HepG2 (cell line): ENCODE results near the gene ALLC. TPM values are rescaled to one million over a fixed set of nuclear protein-coding genes. Genes with fewer than 3 reads are reported as not detected.

Experiments
- ATAC-seq: fragments of 200-7000 bp; cut with Tn5 transposase; 3 replicates; pipeline ENCODE4 v1.9.1; 2020; ENCODE audit warnings: mild to moderate bottlenecking, moderate library complexity
- BruUV-seq: library from RNA; stranded (reverse); fragments of 400-500 nt; replicated peaks from 2 replicates; lab custom pipeline; 2021; lab: Mats Ljungman, UMichigan
- CTCF ChIA-PET: fragments of 300-600 bp; formaldehyde crosslinking; extraction: SDS; loops from one replicate; lab custom pipeline; 2021; ENCODE audit warnings: low total read pairs, inconsistent platforms, low intra/inter-chr PET ratio; lab: Yijun Ruan, JAX
- POLR2A ChIA-PET: fragments of 350-600 bp; sonication (Branson Sonifier 250); formaldehyde crosslinking; loops from one replicate; lab custom pipeline; 2020; ENCODE audit warnings: antibody characterized with exemption, inconsistent platforms; lab: Yijun Ruan, JAX
- DNase-seq: peaks from one replicate; pipeline ENCODE4 v3.0.0-alpha.2; 2015; ENCODE audit warnings: low spot score
- FAIRE-seq: peaks from 3 replicates; lab custom pipeline; 2011; peaks lifted over from hg19 to GRCh38; lab: Jason Lieb, UNC
- H2AFZ ChIP-seq: one replicate; pipeline ENCODE4 v1.6.1; 2011; ENCODE audit warnings: low read length, inconsistent platforms
- H3K27ac ChIP-seq: fragments of 300-600 bp; 3 replicates; pipeline ENCODE4 v1.8.0; 2011; ENCODE audit warnings: mixed run types, mild to moderate bottlenecking, mixed read lengths, low read length, inconsistent platforms; ENCODE audit not compliant: insufficient read depth; ENCODE audit errors: extremely low read length
- H3K27me3 ChIP-seq, 2 experiments: fragments of 200-600 bp in 1 of 2; 2 replicates in 1 of 2; 3 replicates in 1 of 2; pipeline versions ENCODE4 v1.6.0 to v1.8.0; 2011; ENCODE audit warnings: low read length in 2 of 2, mild to moderate bottlenecking in 2 of 2, moderate library complexity in 2 of 2, inconsistent platforms in 1 of 2; ENCODE audit not compliant: insufficient read depth in 2 of 2, control insufficient read depth in 1 of 2
- H3K36me3 ChIP-seq, 2 experiments: fragments of 200-600 bp in 1 of 2; replicated peaks in 1 of 2; 2 replicates in 1 of 2; 3 replicates in 1 of 2; pipeline versions ENCODE4 v1.5.1 to v1.8.0; 2011; ENCODE audit warnings: low read length in 2 of 2, inconsistent platforms in 1 of 2; ENCODE audit not compliant: insufficient read depth in 2 of 2, control insufficient read depth in 1 of 2
- H3K4me1 ChIP-seq: 2 replicates; pipeline ENCODE4 v1.5.1; 2012; ENCODE audit warnings: low read length, inconsistent platforms; ENCODE audit not compliant: insufficient read depth
- H3K4me2 ChIP-seq: 2 replicates; pipeline ENCODE4 v1.6.0; 2011; ENCODE audit warnings: low read depth, low read length, inconsistent platforms
- H3K4me3 ChIP-seq, 3 experiments: fragments of 200-600 bp in 1 of 3; sonication (generic), shearing (Covaris generic) in 1 of 3; replicated peaks in 1 of 3; 2 replicates each; pipeline ENCODE4 v1.5.1; 2011 to 2016; ENCODE audit warnings: low read length in 3 of 3, inconsistent platforms in 2 of 3, low read depth in 2 of 3, mild to moderate bottlenecking in 2 of 3, control low read depth in 1 of 3, mixed read lengths in 1 of 3; ENCODE audit not compliant: insufficient read depth in 1 of 3
- H3K79me2 ChIP-seq: one replicate; pipeline ENCODE4 v1.6.1; 2011; ENCODE audit warnings: low read length, inconsistent platforms; ENCODE audit not compliant: insufficient read depth
- H3K9ac ChIP-seq: 2 replicates; pipeline ENCODE4 v1.6.0; 2011; ENCODE audit warnings: mild to moderate bottlenecking, low read depth, low read length, inconsistent platforms; ENCODE audit not compliant: insufficient read depth
- H3K9me3 ChIP-seq: 2 replicates; pipeline ENCODE4 v1.5.1; 2012; ENCODE audit warnings: mild to moderate bottlenecking, low read length
- H4K20me1 ChIP-seq: 2 replicates; pipeline ENCODE4 v1.6.0; 2011; ENCODE audit warnings: inconsistent platforms, mild to moderate bottlenecking, low read length, moderate library complexity; ENCODE audit not compliant: insufficient read depth
- CAMTA2 ChIP-seq: sonication (generic); formaldehyde crosslinking; IDR thresholded peaks from 2 replicates; pipeline ENCODE4 v1.4.0; 2020; ENCODE audit warnings: mild to moderate bottlenecking, missing genetic modification reagents, borderline replicate concordance
- KLF13 ChIP-seq: sonication (generic); formaldehyde crosslinking; IDR thresholded peaks from 2 replicates; pipeline ENCODE4 v1.4.0; 2020; ENCODE audit warnings: mild to moderate bottlenecking, missing genetic modification reagents
- MXD1 ChIP-seq: sonication (generic); formaldehyde crosslinking; IDR thresholded peaks from 2 replicates; pipeline ENCODE4 v1.4.0; 2020; ENCODE audit warnings: mild to moderate bottlenecking, missing genetic modification reagents
- NR3C1 ChIP-seq: sonication (generic); formaldehyde crosslinking; IDR thresholded peaks from 2 replicates; pipeline ENCODE4 v1.4.0; 2020; ENCODE audit warnings: missing genetic modification reagents
- PBX2 ChIP-seq: IDR thresholded peaks from 2 replicates; pipeline ENCODE4 v1.6.1; 2016; ENCODE audit warnings: control low read depth
- REST ChIP-seq, 2 experiments: IDR thresholded peaks; 2 replicates each; pipeline ENCODE4 v1.6.1; 2011 to 2012; ENCODE audit warnings: low read length in 2 of 2, borderline replicate concordance in 1 of 2, low read depth in 1 of 2, mild to moderate bottlenecking in 1 of 2, moderate library complexity in 1 of 2
- SCMH1 ChIP-seq: sonication (generic); formaldehyde crosslinking; IDR thresholded peaks from 2 replicates; pipeline ENCODE4 v1.9.0; 2021; ENCODE audit warnings: missing genetic modification reagents, mild to moderate bottlenecking, borderline replicate concordance
- ZNF230 ChIP-seq: sonication (generic); formaldehyde crosslinking; IDR thresholded peaks from 2 replicates; pipeline ENCODE4 v1.4.0; 2020; ENCODE audit warnings: mild to moderate bottlenecking, missing genetic modification reagents
- ZNF724P ChIP-seq: sonication (generic); formaldehyde crosslinking; IDR thresholded peaks from 2 replicates; pipeline ENCODE4 v1.8.0; 2022; ENCODE audit warnings: missing genetic modification reagents, borderline replicate concordance
- ZSCAN21 ChIP-seq: sonication (generic); formaldehyde crosslinking; IDR thresholded peaks from 2 replicates; pipeline ENCODE4 v1.8.0; 2022; ENCODE audit warnings: mild to moderate bottlenecking, missing genetic modification reagents, moderate library complexity, borderline replicate concordance
- WGBS: methylation state at CpG from one replicate; pipeline ENCODE4 v1.1.6; 2017; ENCODE audit warnings: low lambda C conversion rate; 5-methylcytosine and 5-hydroxymethylcytosine counted together
- in situ Hi-C: cut with HindIII; loops from 2 replicates; pipeline ENCODE4 v1.10.0; 2017; ENCODE audit warnings: low pct_unique_long_range_greater_than_20kb; ENCODE audit not compliant: extremely low pct_ligation_motif_present
- intact Hi-C: fragments of 100-400 bp; cut with micrococcal nuclease; formaldehyde crosslinking; loops from one replicate; pipeline ENCODE4 v1.10.0; 2022; ENCODE audit not compliant: unreplicated experiment
- polyA plus RNA-seq, 8 experiments: library from polyadenylated mRNA; depleted of rRNA in 3 of 8; stranded (reverse) in 7 of 8; unstranded in 1 of 8; fragments of >200 nt; fragmentation: Illumina TruSeq in 4 of 8; extraction: Trizol in 4 of 8; gene quantifications; 2 replicates each; pipeline versions ENCODE4 v1.2.1 to v1.2.3, GENCODE V29; 2011 to 2016; ENCODE audit warnings: low read depth in 4 of 8, missing spikeins in 1 of 8, mixed read lengths in 1 of 8; ENCODE audit not compliant: insufficient read depth in 1 of 8
- total RNA-seq, 5 experiments: library from RNA; depleted of rRNA; stranded (reverse); fragments of >200 nt; fragmentation: Illumina TruSeq; extraction: Trizol; gene quantifications; 2 replicates each; pipeline ENCODE4 v1.2.3, GENCODE V29; 2016; ENCODE audit warnings: low read depth in 1 of 5
- TF ChIP-seq, protein P1 (sequence below): sonication (generic); formaldehyde crosslinking; IDR thresholded peaks from 2 replicates; pipeline ENCODE4 v1.5.0; 2020; ENCODE audit warnings: missing genetic modification reagents, mild to moderate bottlenecking, borderline replicate concordance
- TF ChIP-seq, protein P2 (sequence below): IDR thresholded peaks from 2 replicates; pipeline ENCODE4 v1.6.1; 2016

ALLC gene
- total and polyA plus RNA-seq, 2 of the 13 experiments (the other 11 are each of a cell fraction or from before 2014, with no cell fraction given) = 0.08 to 0.11 TPM

DNA sequence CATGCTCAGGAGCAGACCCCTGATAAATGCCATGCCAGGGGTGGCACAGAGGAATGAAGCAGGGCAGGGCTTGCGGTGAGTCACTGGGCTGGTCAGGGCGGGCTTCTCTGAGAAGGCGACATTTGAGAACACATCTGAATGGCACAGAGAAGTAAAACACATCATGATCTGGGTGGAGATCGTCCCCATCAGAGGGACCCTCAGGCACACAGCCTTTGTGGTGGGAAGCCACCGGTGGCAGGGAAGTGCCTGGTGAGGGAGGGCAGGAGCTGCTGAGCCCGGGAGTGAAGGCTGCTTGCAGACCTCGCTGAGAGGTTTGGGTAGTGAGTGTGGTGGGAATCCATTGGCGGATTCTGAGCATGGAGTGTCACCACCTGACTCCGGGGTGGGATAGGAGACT is 89.8 kb downstream of the ALLC start:
- no peak overlapping the region for H3K4me3 ChIP-seq
- H4K20me1 ChIP-seq = no peaks in the 10 kb centered on the region
- DNase-seq = no peak
- in situ Hi-C loops = no loop called here
- peaks cover 15 to 71% of the 10 kb centered on the region in 2 experiments; a peak in 3 of 5 replicates for H3K27me3 ChIP-seq
- ChIA-PET CTCF (no interaction called here), POLR2A (no interaction called here)
- intact Hi-C loops = no loop called here
- no peak for FAIRE-seq
- H3K27ac ChIP-seq = no peak overlapping the region
- TF ChIP-seq KLF13 (CRISPR knock-in tag) (no peak), ZNF724P (CRISPR knock-in tag) (no peak), ZNF230 (no peak), SCMH1 (CRISPR knock-in tag) (no peak), MXD1 (no peak), CAMTA2 (CRISPR knock-in tag) (no peak), NR3C1 (no peak), REST (IDR thresholded peaks at IDR 0.05; ENCODE audit: borderline replicate concordance in 1 of 2, low read depth in 1 of 2, low read length in 2 of 2) (no peak), PBX2 (CRISPR knock-in tag) (no peak), ZSCAN21 (CRISPR knock-in tag) (no peak)
- TF ChIP-seq, protein P1, sequence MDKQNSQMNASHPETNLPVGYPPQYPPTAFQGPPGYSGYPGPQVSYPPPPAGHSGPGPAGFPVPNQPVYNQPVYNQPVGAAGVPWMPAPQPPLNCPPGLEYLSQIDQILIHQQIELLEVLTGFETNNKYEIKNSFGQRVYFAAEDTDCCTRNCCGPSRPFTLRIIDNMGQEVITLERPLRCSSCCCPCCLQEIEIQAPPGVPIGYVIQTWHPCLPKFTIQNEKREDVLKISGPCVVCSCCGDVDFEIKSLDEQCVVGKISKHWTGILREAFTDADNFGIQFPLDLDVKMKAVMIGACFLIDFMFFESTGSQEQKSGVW = no peak
- TF ChIP-seq, protein P2, sequence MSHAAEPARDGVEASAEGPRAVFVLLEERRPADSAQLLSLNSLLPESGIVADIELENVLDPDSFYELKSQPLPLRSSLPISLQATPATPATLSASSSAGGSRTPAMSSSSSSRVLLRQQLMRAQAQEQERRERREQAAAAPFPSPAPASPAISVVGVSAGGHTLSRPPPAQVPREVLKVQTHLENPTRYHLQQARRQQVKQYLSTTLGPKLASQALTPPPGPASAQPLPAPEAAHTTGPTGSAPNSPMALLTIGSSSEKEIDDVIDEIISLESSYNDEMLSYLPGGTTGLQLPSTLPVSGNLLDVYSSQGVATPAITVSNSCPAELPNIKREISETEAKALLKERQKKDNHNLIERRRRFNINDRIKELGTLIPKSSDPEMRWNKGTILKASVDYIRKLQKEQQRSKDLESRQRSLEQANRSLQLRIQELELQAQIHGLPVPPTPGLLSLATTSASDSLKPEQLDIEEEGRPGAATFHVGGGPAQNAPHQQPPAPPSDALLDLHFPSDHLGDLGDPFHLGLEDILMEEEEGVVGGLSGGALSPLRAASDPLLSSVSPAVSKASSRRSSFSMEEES (CRISPR knock-in tag) = no peak
- H3K9ac ChIP-seq = no peak overlapping the region
- no peak overlapping the region for H2AFZ ChIP-seq
- no TSS peak for BruUV-seq
- no peaks in the 10 kb centered on the region for H3K36me3 ChIP-seq
- WGBS = 16% methylated on average over 9 of the region's 9 CpGs
- H3K4me1 ChIP-seq = no peaks in the 10 kb centered on the region
- no peak for ATAC-seq
- no peaks in the 10 kb centered on the region for H3K9me3 ChIP-seq
- H3K4me2 ChIP-seq = no peak overlapping the region
- H3K79me2 ChIP-seq = no peaks in the 10 kb centered on the region
